GM12865 (cell line): Measurements from ENCODE around the gene NEXN.

Experiments
- DNase-seq: peaks from one replicate; pipeline ENCODE4 v3.0.0; 2010; ENCODE audit warnings: low read depth
- H3K4me3 ChIP-seq: 2 replicates; pipeline ENCODE4 v1.5.1; 2011; ENCODE audit warnings: mild to moderate bottlenecking, low read depth, low read length, control low read depth
- TF ChIP-seq, protein P1 (sequence below): IDR thresholded peaks from 2 replicates; pipeline ENCODE4 v1.5.1; 2011; ENCODE audit warnings: low read length, control low read depth, low read depth, inconsistent platforms; ENCODE audit not compliant: insufficient read depth; ENCODE audit errors: missing control alignments

Gene NEXN

DNA sequence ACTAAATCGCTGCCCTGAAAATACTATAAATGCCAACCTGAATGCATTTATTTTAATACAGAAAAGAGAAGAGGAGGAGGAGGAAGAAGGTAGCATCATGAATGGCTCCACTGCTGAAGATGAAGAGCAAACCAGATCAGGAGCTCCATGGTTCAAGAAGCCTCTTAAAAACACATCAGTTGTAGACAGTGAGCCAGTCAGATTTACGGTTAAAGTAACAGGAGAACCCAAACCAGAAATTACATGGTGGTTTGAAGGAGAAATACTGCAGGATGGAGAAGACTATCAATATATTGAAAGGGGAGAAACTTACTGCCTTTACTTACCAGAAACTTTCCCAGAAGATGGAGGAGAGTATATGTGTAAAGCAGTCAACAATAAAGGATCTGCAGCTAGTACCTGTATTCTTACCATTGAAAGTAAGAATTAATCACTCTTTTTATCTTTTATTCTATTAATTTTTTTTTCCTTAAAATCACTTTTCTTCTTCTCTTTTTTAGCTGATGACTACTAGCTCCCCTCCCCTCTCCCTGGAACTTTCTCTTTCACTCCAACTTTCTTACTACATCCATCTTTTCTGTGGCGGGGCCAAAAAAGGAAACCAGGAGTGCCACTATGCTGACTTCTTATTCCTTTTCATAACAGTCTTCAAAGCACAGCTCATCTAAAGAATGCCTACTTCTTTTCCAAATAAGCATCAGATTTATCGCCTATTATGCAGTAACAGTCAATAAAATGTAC, 54.1 kb downstream of the NEXN start:
- TF ChIP-seq, protein P1, sequence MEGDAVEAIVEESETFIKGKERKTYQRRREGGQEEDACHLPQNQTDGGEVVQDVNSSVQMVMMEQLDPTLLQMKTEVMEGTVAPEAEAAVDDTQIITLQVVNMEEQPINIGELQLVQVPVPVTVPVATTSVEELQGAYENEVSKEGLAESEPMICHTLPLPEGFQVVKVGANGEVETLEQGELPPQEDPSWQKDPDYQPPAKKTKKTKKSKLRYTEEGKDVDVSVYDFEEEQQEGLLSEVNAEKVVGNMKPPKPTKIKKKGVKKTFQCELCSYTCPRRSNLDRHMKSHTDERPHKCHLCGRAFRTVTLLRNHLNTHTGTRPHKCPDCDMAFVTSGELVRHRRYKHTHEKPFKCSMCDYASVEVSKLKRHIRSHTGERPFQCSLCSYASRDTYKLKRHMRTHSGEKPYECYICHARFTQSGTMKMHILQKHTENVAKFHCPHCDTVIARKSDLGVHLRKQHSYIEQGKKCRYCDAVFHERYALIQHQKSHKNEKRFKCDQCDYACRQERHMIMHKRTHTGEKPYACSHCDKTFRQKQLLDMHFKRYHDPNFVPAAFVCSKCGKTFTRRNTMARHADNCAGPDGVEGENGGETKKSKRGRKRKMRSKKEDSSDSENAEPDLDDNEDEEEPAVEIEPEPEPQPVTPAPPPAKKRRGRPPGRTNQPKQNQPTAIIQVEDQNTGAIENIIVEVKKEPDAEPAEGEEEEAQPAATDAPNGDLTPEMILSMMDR: no peak
- H3K4me3 ChIP-seq: no peak overlapping the region
- no peak for DNase-seq

DNA sequence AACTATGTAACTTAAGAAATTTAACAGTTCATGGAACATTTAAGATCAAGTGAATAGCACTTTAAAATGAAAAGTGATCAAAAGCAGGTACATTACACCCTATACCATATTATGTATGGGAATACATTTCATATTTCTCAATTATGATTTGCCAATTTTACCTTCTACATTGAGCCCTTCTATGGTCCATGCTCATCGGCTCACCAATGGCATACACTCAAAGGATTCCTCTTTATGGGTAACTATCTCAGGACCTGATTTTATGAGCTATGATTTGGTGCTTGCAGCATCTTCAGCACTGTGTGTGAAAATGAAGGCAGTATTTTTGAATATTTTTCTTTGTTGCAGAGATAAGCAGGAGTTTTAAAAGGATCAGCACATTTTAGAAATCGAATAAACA, 56.9 kb downstream of the NEXN start:
- no peak for DNase-seq
- TF ChIP-seq, protein P1: no peak
- no peak overlapping the region for H3K4me3 ChIP-seq

DNA sequence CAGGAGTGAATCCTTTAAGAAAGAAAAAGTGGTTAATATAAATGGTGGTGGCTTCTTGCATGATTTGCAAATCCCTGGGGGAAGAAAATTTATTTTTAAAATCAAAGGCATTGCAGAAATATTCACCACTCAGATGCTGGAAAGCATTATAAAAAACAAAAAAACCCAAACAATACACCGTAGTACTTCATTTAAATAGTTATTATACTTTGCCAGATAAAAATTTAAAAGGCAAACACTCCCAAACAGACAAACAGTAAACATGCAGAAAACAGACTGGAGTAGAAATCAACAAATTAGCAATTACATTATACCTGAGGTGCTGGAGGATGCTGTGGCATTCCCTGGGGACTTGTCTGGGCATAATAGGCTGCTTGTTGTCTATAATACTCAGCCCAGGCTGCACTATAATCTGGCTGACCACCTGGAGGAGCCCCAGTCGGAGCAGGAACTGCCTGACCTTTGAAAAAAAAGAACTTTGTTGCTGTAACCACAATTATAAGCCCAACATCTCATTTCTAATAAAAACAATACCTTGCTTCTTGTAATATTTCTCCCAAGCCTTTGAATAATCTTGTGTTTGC, 60.5 kb downstream of the NEXN start:
- TF ChIP-seq, protein P1: peak; percentile 6
- no peak overlapping the region for H3K4me3 ChIP-seq
- DNase-seq: peak; percentile 44

DNA sequence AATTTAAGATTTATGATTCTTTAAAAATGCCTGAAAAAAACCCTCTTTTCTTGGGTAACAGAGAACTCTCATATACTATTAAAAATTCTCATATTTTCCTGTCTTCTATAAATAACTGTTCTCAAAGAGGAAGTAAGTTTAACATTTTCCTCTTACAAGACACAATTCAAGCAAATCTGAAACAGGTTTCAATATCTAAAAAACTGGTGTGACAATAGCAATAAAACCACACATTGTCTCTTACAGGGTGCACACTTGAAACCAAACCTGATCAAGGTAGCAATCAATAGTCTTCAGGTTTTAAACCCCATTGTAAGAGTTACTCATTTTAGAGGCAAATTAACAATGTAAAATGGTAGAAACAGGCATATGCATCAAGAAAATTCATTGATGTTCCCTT, 62.4 kb downstream of the NEXN start:
- TF ChIP-seq, protein P1: no peak
- peak; percentile 26 for DNase-seq
- no peak overlapping the region for H3K4me3 ChIP-seq

DNA sequence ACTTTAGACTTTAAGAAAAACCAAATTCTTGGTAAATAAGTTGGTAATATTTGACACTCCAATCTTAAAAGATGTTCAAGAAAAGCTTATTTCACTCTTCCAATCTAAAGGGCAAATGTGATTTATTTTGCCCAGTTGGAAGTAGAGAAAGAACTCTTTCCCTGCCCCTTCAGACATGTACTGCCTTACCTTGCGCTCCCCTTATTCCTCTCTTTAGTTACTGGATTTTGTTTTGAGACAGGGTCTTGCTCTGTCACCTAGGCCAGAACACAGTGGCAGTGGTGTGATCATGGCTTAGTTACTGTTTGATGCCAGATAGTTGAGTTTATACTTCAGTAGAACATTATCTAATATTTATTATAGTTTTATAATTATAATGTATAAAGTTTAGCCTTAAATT, 62.9 kb downstream of the NEXN start:
- H3K4me3 ChIP-seq: no peak overlapping the region
- DNase-seq: no peak
- TF ChIP-seq, protein P1: no peak

DNA sequence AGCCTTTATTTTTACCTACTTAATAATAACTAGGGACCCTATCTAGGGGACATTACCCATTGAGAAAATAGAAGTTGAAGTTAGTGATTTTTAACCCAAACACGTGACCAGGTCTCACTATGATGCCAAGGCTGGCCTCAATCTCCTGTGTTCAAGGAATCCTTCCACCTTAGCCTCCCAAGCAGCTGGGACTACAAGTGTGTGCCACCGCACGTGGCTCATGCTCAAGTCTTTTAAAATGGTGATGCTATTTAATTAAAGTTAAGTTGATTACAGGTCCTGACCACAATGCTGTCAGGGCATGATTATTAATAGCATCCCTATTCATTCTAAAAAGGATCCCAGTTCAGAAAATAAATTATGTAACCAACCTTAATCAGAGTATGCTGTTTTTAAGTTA, 65.5 kb downstream of the NEXN start:
- H3K4me3 ChIP-seq: no peak overlapping the region
- TF ChIP-seq, protein P1: no peak
- DNase-seq: no peak

DNA sequence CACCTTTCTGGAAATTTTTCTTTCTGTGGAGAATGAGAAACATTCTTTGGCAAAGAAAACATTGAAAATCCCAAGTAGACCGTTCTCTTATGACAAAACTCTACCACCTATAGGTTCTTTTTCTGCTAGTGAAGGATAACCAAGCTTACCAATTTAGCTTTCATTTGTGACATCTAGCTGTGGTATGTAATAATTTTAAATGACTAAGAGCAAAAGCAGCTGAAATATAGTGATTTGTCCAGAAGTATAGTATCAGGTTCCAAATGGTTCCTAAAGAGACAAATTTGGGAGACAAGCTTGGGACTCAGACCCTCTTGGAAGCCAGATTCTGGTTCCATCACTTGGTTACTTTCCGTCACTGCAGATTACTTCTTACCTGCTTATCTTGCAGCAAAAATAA, 66.1 kb downstream of the NEXN start:
- no peak for DNase-seq
- TF ChIP-seq, protein P1: no peak
- H3K4me3 ChIP-seq: no peak overlapping the region
